ENCODE measurements around the gene KIF26A.

GRCh38 chr14:104187931-104188726 is 49.7 kb downstream of the KIF26A start:
- no peak for TF ChIP-seq GATA2 (IDR thresholded peaks at IDR 0.05; ENCODE audit: low read depth, low read length)
- TF ChIP-seq GATA3 (IDR thresholded peaks at IDR 0.05; ENCODE audit: low read depth, low read length) = no peak

Data from SH-SY5Y (cell line).